Psoas muscle (tissue), 8 donors: Measurements from ENCODE around the gene NAT14. TPM values are rescaled to one million over a fixed set of nuclear protein-coding genes. Genes with fewer than 3 reads are reported as not detected.
"Not testable (repeated sequence)": the region's sequence is repeated elsewhere in the genome, so short reads cannot be mapped to it uniquely, and the experiment has no call there.

Experiments
- ATAC-seq, 4 donors: fragments of 200-7000 bp; cut with Tn5 transposase; one replicate each; pipeline ENCODE4 v1.9.1; 2020; ENCODE audit warnings: moderate library complexity in 3 of 4, mild to moderate bottlenecking in 2 of 4
- DNase-seq, 2 donors: peaks; one replicate each; pipeline ENCODE4 v3.0.0-alpha.2; 2020
- H3K27ac ChIP-seq: fragments of 200-600 bp; one replicate; pipeline ENCODE4 v1.8.0; 2022
- H3K27me3 ChIP-seq, 3 donors: fragments of 200-600 bp in 1 of 3; one replicate each; pipeline versions ENCODE4 v1.6.1 to v1.8.0; 2013 to 2022; ENCODE audit warnings: low read length in 2 of 3, mild to moderate bottlenecking in 2 of 3, moderate library complexity in 1 of 3; ENCODE audit not compliant: insufficient read depth in 3 of 3
- H3K36me3 ChIP-seq, 2 donors: fragments of 200-600 bp in 1 of 2; one replicate each; pipeline versions ENCODE4 v1.6.1 to v1.8.0; 2013 to 2022; ENCODE audit warnings: low read depth in 1 of 2, mild to moderate bottlenecking in 1 of 2, moderate library complexity in 1 of 2; ENCODE audit not compliant: insufficient read depth in 1 of 2
- H3K4me1 ChIP-seq: fragments of 200-600 bp; one replicate; pipeline ENCODE4 v1.8.0; 2022
- H3K4me3 ChIP-seq: fragments of 200-600 bp; one replicate; pipeline ENCODE4 v1.8.0; 2022; ENCODE audit warnings: mild to moderate bottlenecking
- H3K9me3 ChIP-seq: fragments of 200-600 bp; one replicate; pipeline ENCODE4 v1.8.0; 2022
- WGBS, 3 donors: extraction: QIAGEN DNeasy Blood & Tissue Kit; methylation state at CpG; one replicate each; pipeline versions ENCODE4 v1.1.6 to v1.1.7; 2013; 5-methylcytosine and 5-hydroxymethylcytosine counted together
- intact Hi-C, 2 donors: fragments of 100-400 bp; cut with DNase I; formaldehyde crosslinking; loops; one replicate each; pipeline versions ENCODE4 v1.11.0 to v1.14.2; 2022
- polyA plus RNA-seq, 3 donors: library from polyadenylated mRNA; stranded (reverse); fragments of 200-250 nt; gene quantifications; one replicate each; pipeline ENCODE4 v1.2.3, GENCODE V29; 2013
- total RNA-seq, 4 donors: library from RNA; stranded (reverse); fragmentation: NEBNext Ultra II Directional in 2 of 4; extraction: Animal tissue kit (Norgen Biotek cat#: 25700) in 2 of 4; gene quantifications; one replicate each; pipeline versions ENCODE4 v1.2.1 to v1.2.4, GENCODE V29; 2021 to 2023
- TF ChIP-seq, protein P1 (sequence below): fragments of 200-600 bp; IDR thresholded peaks from one replicate; pipeline ENCODE4 v1.8.0; 2022; ENCODE audit warnings: antibody characterized with exemption
- donor health status: healthy with polysubstance abuse.
- donor health status: DM: no; HTN: no; CAD: no; lungs with moderate emphysema.
- donor health status: Bipolar disorder and iron deficiency.
- donor health status: healthy.
- donor health status: DM: yes; HTN: yes; CAD: no.
- donor health status: DM: no; HTN: no; CAD: no.
- donor health status: DM: no; HTN: no; CAD: no.
- donor health status: DM: yes; HTN: yes; CAD: no.

Gene NAT14
- total and polyA plus RNA-seq, 7 donors, result 2.0 to 6.3 (median 3.6) TPM

DNA sequence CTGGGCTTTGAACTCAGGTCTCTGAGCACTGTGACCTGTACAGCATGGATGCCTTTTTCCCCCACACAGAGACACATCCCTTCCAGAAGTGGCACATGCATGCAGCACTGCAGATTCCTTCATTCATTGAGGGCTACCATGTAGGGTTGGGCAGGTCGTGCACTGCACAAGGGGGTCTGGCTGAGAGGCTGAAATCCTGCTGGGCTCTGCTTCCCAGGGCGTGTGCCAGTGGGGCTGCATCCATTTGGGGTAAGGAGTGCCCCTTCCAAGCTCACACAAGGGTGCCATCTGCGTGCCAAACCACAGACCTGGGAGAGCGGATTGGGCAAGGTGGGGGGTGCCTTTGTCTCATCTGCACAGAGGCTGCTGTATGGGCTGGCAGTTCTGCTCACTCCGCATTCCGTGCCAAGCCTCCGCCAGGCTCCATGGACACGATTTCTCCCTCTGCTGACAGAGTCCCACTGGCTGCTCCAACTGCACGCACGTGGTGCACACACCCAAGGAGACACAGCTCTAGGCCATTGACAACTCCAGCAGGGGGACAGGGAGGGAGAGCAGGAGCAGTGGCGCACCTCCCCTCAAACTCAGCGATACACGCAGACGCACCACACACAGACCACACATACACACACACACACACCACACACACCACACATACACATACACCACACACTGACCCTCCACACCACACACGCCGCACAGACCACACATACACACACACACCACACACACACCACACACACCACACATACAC is 37.4 kb upstream of the NAT14 start:
- TF ChIP-seq, protein P1, sequence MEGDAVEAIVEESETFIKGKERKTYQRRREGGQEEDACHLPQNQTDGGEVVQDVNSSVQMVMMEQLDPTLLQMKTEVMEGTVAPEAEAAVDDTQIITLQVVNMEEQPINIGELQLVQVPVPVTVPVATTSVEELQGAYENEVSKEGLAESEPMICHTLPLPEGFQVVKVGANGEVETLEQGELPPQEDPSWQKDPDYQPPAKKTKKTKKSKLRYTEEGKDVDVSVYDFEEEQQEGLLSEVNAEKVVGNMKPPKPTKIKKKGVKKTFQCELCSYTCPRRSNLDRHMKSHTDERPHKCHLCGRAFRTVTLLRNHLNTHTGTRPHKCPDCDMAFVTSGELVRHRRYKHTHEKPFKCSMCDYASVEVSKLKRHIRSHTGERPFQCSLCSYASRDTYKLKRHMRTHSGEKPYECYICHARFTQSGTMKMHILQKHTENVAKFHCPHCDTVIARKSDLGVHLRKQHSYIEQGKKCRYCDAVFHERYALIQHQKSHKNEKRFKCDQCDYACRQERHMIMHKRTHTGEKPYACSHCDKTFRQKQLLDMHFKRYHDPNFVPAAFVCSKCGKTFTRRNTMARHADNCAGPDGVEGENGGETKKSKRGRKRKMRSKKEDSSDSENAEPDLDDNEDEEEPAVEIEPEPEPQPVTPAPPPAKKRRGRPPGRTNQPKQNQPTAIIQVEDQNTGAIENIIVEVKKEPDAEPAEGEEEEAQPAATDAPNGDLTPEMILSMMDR, result no peak
- 21 to 29% (median 26%) methylated on average over 15 to 16 of the region's 16 CpGs for WGBS, 3 donors

GRCh38 chr19:55448175-55448490 is 36.9 kb upstream of the NAT14 start:
- intact Hi-C loops, H3K9me3 ChIP-seq, H3K36me3 ChIP-seq, H3K4me1 ChIP-seq, H3K27ac ChIP-seq, DNase-seq, ATAC-seq, H3K4me3 ChIP-seq: not testable (repeated sequence)
- 77 to 89% (median 83%) methylated on average over 5 of the region's 5 CpGs for WGBS, 3 donors
- H3K27me3 ChIP-seq, result peaks cover 0 to 62% (median 42%) of the 10 kb centered on the region in 3 donors

More for the DNA sequence above, 37.4 kb upstream of the NAT14 start:
- Histone ChIP-seq H3K36me3 (no peaks in the 10 kb centered on the region), H3K27me3 (peaks cover 0 to 66% (median 44%) of the 10 kb centered on the region in 3 donors), H3K4me3 (no peak overlapping the region), H3K27ac (no peak overlapping the region), H3K9me3 (no peaks in the 10 kb centered on the region), H3K4me1 (peaks cover 6% of the 10 kb centered on the region)
- DNase-seq (no peak), ATAC-seq (peak in 2 of 4 donors; percentile 41 to 51)
- intact Hi-C loops, result no loop called here

DNA sequence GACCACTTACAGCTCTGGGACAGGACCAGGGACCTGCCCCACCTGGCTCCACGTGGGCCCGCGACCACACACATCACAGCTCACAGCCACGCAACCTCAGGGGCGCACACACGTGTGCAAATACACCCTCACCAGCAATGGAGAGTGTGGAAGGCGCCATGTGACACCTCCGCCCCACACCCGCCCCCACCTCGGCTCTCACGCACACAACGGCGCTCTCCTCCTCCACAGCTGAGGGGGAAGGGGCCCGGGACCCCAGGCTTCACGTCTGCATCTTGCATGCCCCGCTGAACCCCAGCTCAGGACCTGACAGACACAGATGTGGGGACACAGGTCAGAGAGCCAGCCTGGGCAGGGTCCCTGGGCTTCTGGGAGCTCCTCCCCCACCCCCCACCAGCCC is 35.5 kb upstream of the NAT14 start:
- Histone ChIP-seq H3K4me3 (no peak overlapping the region), H3K27me3 (peaks cover 0 to 51% (median 32%) of the 10 kb centered on the region in 3 donors), H3K27ac (no peak overlapping the region), H3K4me1 (peaks cover 6% of the 10 kb centered on the region), H3K36me3 (no peaks in the 10 kb centered on the region), H3K9me3 (no peaks in the 10 kb centered on the region)
- DNase-seq, result no peak
- TF ChIP-seq, protein P1, result no peak
- intact Hi-C loops, result no loop called here
- no peak for ATAC-seq
- WGBS, 3 donors, result 31 to 39% (median 34%) methylated on average over 12 to 16 of the region's 16 CpGs

DNA sequence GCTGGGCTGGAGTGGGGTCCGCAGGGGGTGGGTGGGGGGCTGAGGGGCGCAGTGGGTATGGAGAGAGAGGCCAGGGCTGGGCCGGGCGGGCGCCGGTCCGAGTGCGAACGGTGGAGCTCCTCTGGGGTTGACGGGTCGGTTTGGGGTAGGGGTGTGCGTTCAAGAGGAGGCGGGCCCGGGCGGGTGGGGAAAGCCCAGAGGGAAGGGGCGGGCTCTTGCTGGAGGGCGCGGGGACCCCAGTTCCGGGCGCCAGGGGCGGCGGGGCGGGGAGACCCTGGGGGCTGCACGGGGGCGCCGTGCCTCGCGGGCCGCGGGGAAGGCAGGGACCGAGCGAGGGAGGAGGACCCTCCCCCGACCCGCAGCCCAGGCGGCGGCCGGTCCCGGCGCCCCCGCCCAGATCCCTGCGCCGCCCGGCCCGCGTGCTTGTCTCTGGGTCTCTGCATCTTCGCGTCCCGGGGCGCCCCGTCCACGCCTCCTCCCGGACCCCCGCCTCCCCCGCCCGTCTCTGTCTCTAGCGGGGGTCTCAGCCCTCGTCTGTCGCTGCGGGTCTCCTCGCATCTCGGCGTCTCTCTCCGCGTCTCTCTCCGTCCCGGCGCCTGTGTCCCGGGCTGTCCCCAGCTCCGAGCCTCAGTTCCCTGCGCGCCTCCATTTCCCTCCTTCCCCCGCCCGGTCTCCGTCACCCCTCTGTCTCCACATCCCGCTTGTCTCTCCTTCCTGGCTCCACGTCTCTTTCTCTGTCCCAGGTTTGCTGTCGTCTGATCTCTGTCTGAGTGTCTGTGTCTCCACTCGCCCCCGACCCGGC is 33.6 kb upstream of the NAT14 start:
- Histone ChIP-seq H3K27me3 (peaks cover 0 to 33% (median 24%) of the 10 kb centered on the region in 3 donors), H3K4me3 (no peak overlapping the region)
- 0 to 1% (median 0%) methylated on average over 36 to 80 of the region's 80 CpGs for WGBS, 3 donors

More for the DNA sequence above, 33.6 kb upstream of the NAT14 start:
- H3K4me1 ChIP-seq, result peaks cover 6% of the 10 kb centered on the region
- intact Hi-C loops, result loop anchor here in 1 of 2 donors (5.0 kb wide), 1 partner anchor 64 kb away; the partner anchor contains the start of gene RPL28
- TF ChIP-seq, protein P1, result no peak
- no peaks in the 10 kb centered on the region for H3K36me3 ChIP-seq
- H3K27ac ChIP-seq, result no peak overlapping the region
- H3K9me3 ChIP-seq, result no peaks in the 10 kb centered on the region
- DNase-seq (no peak), ATAC-seq (no peak)
